ENCODE measurements around the gene PHF13.

GRCh38 chr1:6588893-6589520 is 24.5 kb upstream of the PHF13 start:
- TF ChIP-seq POLR2A (IDR thresholded peaks at IDR 0.05), result no peak
- TF ChIP-seq, protein P1, sequence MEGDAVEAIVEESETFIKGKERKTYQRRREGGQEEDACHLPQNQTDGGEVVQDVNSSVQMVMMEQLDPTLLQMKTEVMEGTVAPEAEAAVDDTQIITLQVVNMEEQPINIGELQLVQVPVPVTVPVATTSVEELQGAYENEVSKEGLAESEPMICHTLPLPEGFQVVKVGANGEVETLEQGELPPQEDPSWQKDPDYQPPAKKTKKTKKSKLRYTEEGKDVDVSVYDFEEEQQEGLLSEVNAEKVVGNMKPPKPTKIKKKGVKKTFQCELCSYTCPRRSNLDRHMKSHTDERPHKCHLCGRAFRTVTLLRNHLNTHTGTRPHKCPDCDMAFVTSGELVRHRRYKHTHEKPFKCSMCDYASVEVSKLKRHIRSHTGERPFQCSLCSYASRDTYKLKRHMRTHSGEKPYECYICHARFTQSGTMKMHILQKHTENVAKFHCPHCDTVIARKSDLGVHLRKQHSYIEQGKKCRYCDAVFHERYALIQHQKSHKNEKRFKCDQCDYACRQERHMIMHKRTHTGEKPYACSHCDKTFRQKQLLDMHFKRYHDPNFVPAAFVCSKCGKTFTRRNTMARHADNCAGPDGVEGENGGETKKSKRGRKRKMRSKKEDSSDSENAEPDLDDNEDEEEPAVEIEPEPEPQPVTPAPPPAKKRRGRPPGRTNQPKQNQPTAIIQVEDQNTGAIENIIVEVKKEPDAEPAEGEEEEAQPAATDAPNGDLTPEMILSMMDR (IDR thresholded peaks at IDR 0.05), result no peak

All from tibial nerve (tissue), 3 donors.